Measurements from ENCODE around the gene CD300LF. TPM values are rescaled to one million over a fixed set of nuclear protein-coding genes. Genes with fewer than 3 reads are reported as not detected.

Gene CD300LF
- polyA plus RNA-seq, 1 experiment = not detected

GRCh38 chr17:74744349-74744713, 31.6 kb upstream of the CD300LF start:
- POLR2A ChIA-PET = no interaction called here
- CTCF ChIA-PET = interaction anchor here (0.6 to 4.5 kb wide), 10 partner anchors 8 to 214 kb away, joined by 3 to 115 read pairs (median 4); partner anchors contain the start of genes FDXR, GRIN2C and NAT9
- Histone ChIP-seq H3K36me3 (ENCODE audit: control insufficient read depth, insufficient read depth, low read length) (no peaks in the 10 kb centered on the region), H3K27me3 (ENCODE audit: control insufficient read depth, insufficient read depth, low read length) (peaks cover 3% of the 10 kb centered on the region), H3K4me3 (ENCODE audit: low read depth, low read length) (no peak overlapping the region)
- DNase-seq (ENCODE audit: low read depth) = no peak
- no peak for TF ChIP-seq CTCF (IDR thresholded peaks at IDR 0.05; ENCODE audit: insufficient read depth, low read depth, low read length)

GRCh38 chr17:74743755-74744154, 31.0 kb upstream of the CD300LF start:
- no peak for TF ChIP-seq CTCF (IDR thresholded peaks at IDR 0.05; ENCODE audit: insufficient read depth, low read depth, low read length)
- peaks cover 7% of the 10 kb centered on the region for H3K27me3 ChIP-seq (ENCODE audit: control insufficient read depth, insufficient read depth, low read length)
- ChIA-PET POLR2A (no interaction called here), CTCF (interaction anchor here (2.6 to 4.5 kb wide), 3 partner anchors 26 to 214 kb away, joined by 18 to 115 read pairs (median 52); partner anchors contain the start of gene GRIN2C)
- no peak overlapping the region for H3K4me3 ChIP-seq (ENCODE audit: low read depth, low read length)
- DNase-seq (ENCODE audit: low read depth) = no peak
- no peaks in the 10 kb centered on the region for H3K36me3 ChIP-seq (ENCODE audit: control insufficient read depth, insufficient read depth, low read length)

- no peak for DNase-seq (ENCODE audit: low read depth)
- H3K4me3 ChIP-seq (ENCODE audit: low read depth, low read length) = no peak overlapping the region
- TF ChIP-seq CTCF (IDR thresholded peaks at IDR 0.05; ENCODE audit: insufficient read depth, low read depth, low read length) = no peak
- ChIA-PET POLR2A (no interaction called here), CTCF (interaction anchor here (1.4 to 2.8 kb wide), 4 partner anchors 28 to 122 kb away, joined by 9 to 10 read pairs (median 10); no protein-coding TSS in a partner anchor)
- peaks cover 13% of the 10 kb centered on the region for H3K27me3 ChIP-seq (ENCODE audit: control insufficient read depth, insufficient read depth, low read length)
- no peaks in the 10 kb centered on the region; the same call in 1 of the 2 replicates for H3K36me3 ChIP-seq (ENCODE audit: control insufficient read depth, insufficient read depth, low read length)
Observed at GRCh38 chr17:74742978-74743545, 30.3 kb upstream of the CD300LF start.

GRCh38 chr17:74742153-74742515, 29.4 kb upstream of the CD300LF start:
- no peak for TF ChIP-seq CTCF (IDR thresholded peaks at IDR 0.05; ENCODE audit: insufficient read depth, low read depth, low read length)
- H3K36me3 ChIP-seq (ENCODE audit: control insufficient read depth, insufficient read depth, low read length) = no peaks in the 10 kb centered on the region; the same call in 1 of the 2 replicates
- no peak for DNase-seq (ENCODE audit: low read depth)
- H3K4me3 ChIP-seq (ENCODE audit: low read depth, low read length) = no peak overlapping the region
- ChIA-PET CTCF (interaction anchor here (1.4 to 2.8 kb wide), 4 partner anchors 29 to 123 kb away, joined by 9 to 10 read pairs (median 10); no protein-coding TSS in a partner anchor), POLR2A (no interaction called here)
- H3K27me3 ChIP-seq (ENCODE audit: control insufficient read depth, insufficient read depth, low read length) = peaks cover 21% of the 10 kb centered on the region

GRCh38 chr17:74740641-74741387, 28.1 kb upstream of the CD300LF start:
- Histone ChIP-seq H3K4me3 (ENCODE audit: low read depth, low read length) (no peak overlapping the region), H3K27me3 (ENCODE audit: control insufficient read depth, insufficient read depth, low read length) (peaks cover 25% of the 10 kb centered on the region), H3K36me3 (ENCODE audit: control insufficient read depth, insufficient read depth, low read length) (no peaks in the 10 kb centered on the region; the same call in 1 of the 2 replicates)
- CTCF ChIA-PET = interaction anchor here (0.6 to 2.8 kb wide), 4 partner anchors 30 to 125 kb away, joined by 4 to 10 read pairs (median 7); no protein-coding TSS in a partner anchor
- DNase-seq (ENCODE audit: low read depth) = no peak
- POLR2A ChIA-PET = interaction anchor here (0.6 kb wide), 1 partner anchor 36 kb away, joined by 4 read pairs; no protein-coding TSS in a partner anchor
- no peak for TF ChIP-seq CTCF (IDR thresholded peaks at IDR 0.05; ENCODE audit: insufficient read depth, low read depth, low read length)
